ENCODE results near the gene RAB3GAP1. TPM values are rescaled to one million over a fixed set of nuclear protein-coding genes. Genes with fewer than 3 reads are reported as not detected.

The RAB3GAP1 gene
- polyA plus RNA-seq, 1 donor from 2014 or later = 43.3 TPM

DNA sequence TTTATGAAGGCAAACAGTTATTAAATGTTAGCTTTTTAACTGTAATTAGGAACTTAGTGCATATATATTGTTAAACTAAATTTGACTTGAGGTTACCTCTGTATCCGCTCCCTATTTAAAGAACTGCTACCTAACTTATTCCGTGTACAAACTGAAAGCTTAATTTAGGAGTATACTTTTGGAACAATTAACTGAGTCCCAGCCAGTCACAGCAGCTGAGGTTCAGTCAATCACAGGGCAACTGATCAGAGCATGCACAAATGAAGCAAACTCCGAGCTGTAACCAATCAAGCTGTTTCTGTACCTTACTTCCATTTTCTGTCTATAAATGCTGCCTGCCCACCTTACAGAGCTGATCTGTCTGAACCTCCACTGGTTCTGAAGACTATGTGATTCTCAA is 61.2 kb downstream of the RAB3GAP1 start:
- Histone ChIP-seq H3K4me3 (ENCODE audit: low read length) (no peak overlapping the region), H3K9ac (ENCODE audit: low read length) (no peak overlapping the region), H3K27ac (ENCODE audit: low read length) (no peak overlapping the region), H3F3A (ENCODE audit: insufficient read depth, low read length, poor library complexity, severe bottlenecking) (no peaks in the 10 kb centered on the region), H3K79me2 (replicated peaks; ENCODE audit: insufficient read depth, low read length) (no peaks in the 10 kb centered on the region), H2AFZ (ENCODE audit: low read depth, low read length) (no peak overlapping the region), H3K36me3 (ENCODE audit: insufficient read depth, low read length) (peaks cover 3% of the 10 kb centered on the region), H4K20me1 (ENCODE audit: insufficient read depth) (no peaks in the 10 kb centered on the region), H3K4me2 (ENCODE audit: low read length) (no peak overlapping the region), H3K9me3 (ENCODE audit: low read length) (no peaks in the 10 kb centered on the region), H3K9me2 (ENCODE audit: insufficient read depth, low read length) (no peaks in the 10 kb centered on the region), H3K27me3 (ENCODE audit: insufficient read depth, low read depth, low read length) (no peaks in the 10 kb centered on the region)
- TF ChIP-seq, protein P1, sequence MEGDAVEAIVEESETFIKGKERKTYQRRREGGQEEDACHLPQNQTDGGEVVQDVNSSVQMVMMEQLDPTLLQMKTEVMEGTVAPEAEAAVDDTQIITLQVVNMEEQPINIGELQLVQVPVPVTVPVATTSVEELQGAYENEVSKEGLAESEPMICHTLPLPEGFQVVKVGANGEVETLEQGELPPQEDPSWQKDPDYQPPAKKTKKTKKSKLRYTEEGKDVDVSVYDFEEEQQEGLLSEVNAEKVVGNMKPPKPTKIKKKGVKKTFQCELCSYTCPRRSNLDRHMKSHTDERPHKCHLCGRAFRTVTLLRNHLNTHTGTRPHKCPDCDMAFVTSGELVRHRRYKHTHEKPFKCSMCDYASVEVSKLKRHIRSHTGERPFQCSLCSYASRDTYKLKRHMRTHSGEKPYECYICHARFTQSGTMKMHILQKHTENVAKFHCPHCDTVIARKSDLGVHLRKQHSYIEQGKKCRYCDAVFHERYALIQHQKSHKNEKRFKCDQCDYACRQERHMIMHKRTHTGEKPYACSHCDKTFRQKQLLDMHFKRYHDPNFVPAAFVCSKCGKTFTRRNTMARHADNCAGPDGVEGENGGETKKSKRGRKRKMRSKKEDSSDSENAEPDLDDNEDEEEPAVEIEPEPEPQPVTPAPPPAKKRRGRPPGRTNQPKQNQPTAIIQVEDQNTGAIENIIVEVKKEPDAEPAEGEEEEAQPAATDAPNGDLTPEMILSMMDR (IDR thresholded peaks at IDR 0.05; ENCODE audit: poor library complexity, severe bottlenecking) = no peak
- TF ChIP-seq SMC3 (conservative IDR thresholded peaks at IDR 0.05; ENCODE audit: poor library complexity) (no peak), RAD21 (conservative IDR thresholded peaks at IDR 0.05) (no peak), EZH2 (IDR thresholded peaks at IDR 0.05; ENCODE audit: borderline replicate concordance, insufficient read depth, low read length, poor library complexity, severe bottlenecking) (no peak), POLR2AphosphoS5 (IDR thresholded peaks at IDR 0.05) (no peak), TAF1 (IDR thresholded peaks at IDR 0.05; ENCODE audit: low read depth) (no peak), EP300 (conservative IDR thresholded peaks at IDR 0.05; ENCODE audit: poor library complexity, severe bottlenecking) (no peak), MXI1 (conservative IDR thresholded peaks at IDR 0.05; ENCODE audit: poor library complexity, severe bottlenecking) (no peak)

DNA sequence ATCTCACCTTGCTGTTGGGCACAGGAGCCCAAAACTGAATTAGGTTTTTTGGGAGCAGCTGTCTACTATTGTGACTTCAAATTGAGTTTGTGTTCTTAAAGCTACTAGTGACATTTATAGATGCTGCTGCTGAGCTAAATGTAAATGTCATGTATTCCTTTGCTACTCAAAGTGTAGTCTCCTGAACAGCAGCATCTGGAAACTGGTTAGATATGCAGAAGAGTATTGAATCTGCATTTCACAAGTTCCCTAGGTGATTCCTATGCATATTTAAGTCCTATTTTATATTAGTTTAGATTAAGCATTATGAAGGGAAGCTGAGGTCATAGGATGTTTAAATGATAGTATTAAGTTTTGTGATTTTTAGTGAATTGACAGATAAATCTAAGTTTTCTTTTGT is 67.5 kb downstream of the RAB3GAP1 start:
- H3K36me3 ChIP-seq (ENCODE audit: insufficient read depth, low read length) = no peaks in the 10 kb centered on the region

More for the DNA sequence above, 67.5 kb downstream of the RAB3GAP1 start:
- no peaks in the 10 kb centered on the region for H3F3A ChIP-seq (ENCODE audit: insufficient read depth, low read length, poor library complexity, severe bottlenecking)
- H3K27ac ChIP-seq (ENCODE audit: low read length) = no peak overlapping the region
- no peaks in the 10 kb centered on the region for H3K79me2 ChIP-seq (replicated peaks; ENCODE audit: insufficient read depth, low read length)
- H3K9me2 ChIP-seq (ENCODE audit: insufficient read depth, low read length) = no peaks in the 10 kb centered on the region
- no peak overlapping the region for H3K4me3 ChIP-seq (ENCODE audit: low read length)
- TF ChIP-seq RAD21 (conservative IDR thresholded peaks at IDR 0.05) = no peak
- TF ChIP-seq TAF1 (IDR thresholded peaks at IDR 0.05; ENCODE audit: low read depth) = no peak
- TF ChIP-seq, protein P1 (IDR thresholded peaks at IDR 0.05; ENCODE audit: poor library complexity, severe bottlenecking) = no peak
- TF ChIP-seq EP300 (conservative IDR thresholded peaks at IDR 0.05; ENCODE audit: poor library complexity, severe bottlenecking) = no peak
- TF ChIP-seq POLR2AphosphoS5 (IDR thresholded peaks at IDR 0.05) = no peak
- H3K9me3 ChIP-seq (ENCODE audit: low read length) = no peaks in the 10 kb centered on the region
- H3K27me3 ChIP-seq (ENCODE audit: insufficient read depth, low read depth, low read length) = no peaks in the 10 kb centered on the region
- no peak overlapping the region for H2AFZ ChIP-seq (ENCODE audit: low read depth, low read length)
- H4K20me1 ChIP-seq (ENCODE audit: insufficient read depth) = no peaks in the 10 kb centered on the region
- no peak overlapping the region for H3K9ac ChIP-seq (ENCODE audit: low read length)
- H3K4me2 ChIP-seq (ENCODE audit: low read length) = no peak overlapping the region

Measured in neural cell (in vitro differentiated cells).